Measurements from ENCODE around the gene SNRPD2.

DNA sequence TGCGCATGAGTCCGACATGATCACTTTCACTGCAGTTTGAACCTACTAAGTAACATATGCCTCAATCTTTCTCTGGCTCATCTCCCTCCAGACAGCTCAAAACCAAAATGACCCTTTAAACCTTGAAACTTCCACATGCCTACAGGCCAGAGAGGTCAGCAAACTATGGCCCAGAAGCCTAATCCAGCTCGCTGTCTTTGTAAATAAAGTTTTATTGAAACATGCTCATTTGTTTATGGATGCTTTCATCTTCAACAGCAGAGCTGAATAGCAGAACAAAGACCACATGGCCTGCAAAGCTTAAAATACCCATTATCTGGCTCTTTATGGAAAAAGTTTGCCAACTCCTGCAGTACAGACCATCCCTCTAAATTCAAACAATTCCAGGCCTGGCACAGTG is 23.4 kb upstream of the SNRPD2 start:
- TF ChIP-seq, protein P1, sequence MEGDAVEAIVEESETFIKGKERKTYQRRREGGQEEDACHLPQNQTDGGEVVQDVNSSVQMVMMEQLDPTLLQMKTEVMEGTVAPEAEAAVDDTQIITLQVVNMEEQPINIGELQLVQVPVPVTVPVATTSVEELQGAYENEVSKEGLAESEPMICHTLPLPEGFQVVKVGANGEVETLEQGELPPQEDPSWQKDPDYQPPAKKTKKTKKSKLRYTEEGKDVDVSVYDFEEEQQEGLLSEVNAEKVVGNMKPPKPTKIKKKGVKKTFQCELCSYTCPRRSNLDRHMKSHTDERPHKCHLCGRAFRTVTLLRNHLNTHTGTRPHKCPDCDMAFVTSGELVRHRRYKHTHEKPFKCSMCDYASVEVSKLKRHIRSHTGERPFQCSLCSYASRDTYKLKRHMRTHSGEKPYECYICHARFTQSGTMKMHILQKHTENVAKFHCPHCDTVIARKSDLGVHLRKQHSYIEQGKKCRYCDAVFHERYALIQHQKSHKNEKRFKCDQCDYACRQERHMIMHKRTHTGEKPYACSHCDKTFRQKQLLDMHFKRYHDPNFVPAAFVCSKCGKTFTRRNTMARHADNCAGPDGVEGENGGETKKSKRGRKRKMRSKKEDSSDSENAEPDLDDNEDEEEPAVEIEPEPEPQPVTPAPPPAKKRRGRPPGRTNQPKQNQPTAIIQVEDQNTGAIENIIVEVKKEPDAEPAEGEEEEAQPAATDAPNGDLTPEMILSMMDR (IDR thresholded peaks at IDR 0.05): no peak
- no peak for TF ChIP-seq POLR2A (IDR thresholded peaks at IDR 0.05)
